ENCODE results near the gene MEF2B.

- no peak for TF ChIP-seq CTCF (IDR thresholded peaks at IDR 0.05)
- TF ChIP-seq POLR2AphosphoS5 (IDR thresholded peaks at IDR 0.05), result no peak
These were observed 23.9 kb upstream of the MEF2B start for GRCh38 chr19:19193926-19194325.

Data from gastroesophageal sphincter (tissue), 3 donors.